ENCODE data around the gene DTX1. TPM values are rescaled to one million over a fixed set of nuclear protein-coding genes. Genes with fewer than 3 reads are reported as not detected.

DTX1 gene
- 69.9 TPM for total RNA-seq
- long read RNA-seq, partial matches to known transcripts: 25 of 29 reads
- long read RNA-seq, other reads (novel, unspliced or antisense): 4 of 29 reads

GRCh38 chr12:113056631-113057488 is at the start of gene DTX1:
Gene DTX1 (plus strand): TSS chr12:113056730. CDS start chr12:113058193, 1,463 bp downstream.
- DNase-seq (ENCODE audit: low spot score): peak; percentile 87

- DNase-seq (ENCODE audit: low spot score): no peak
Measured at GRCh38 chr12:113007166-113007565, 49.4 kb upstream of the DTX1 start.

GRCh38 chr12:113010701-113011100 is 45.8 kb upstream of the DTX1 start:
- no peak for DNase-seq (ENCODE audit: low spot score)

- no peak for DNase-seq (ENCODE audit: low spot score)
Measured at GRCh38 chr12:113014565-113014964, 42.0 kb upstream of the DTX1 start.

- DNase-seq (ENCODE audit: low spot score): no peak
Measured at GRCh38 chr12:113016796-113017195, 39.7 kb upstream of the DTX1 start.

GRCh38 chr12:113019025-113019424 is 37.5 kb upstream of the DTX1 start:
- DNase-seq (ENCODE audit: low spot score): no peak

GRCh38 chr12:113021500-113021899 is 35.0 kb upstream of the DTX1 start:
- DNase-seq (ENCODE audit: low spot score): no peak

- no peak for DNase-seq (ENCODE audit: low spot score)
Measured at GRCh38 chr12:113022563-113023297, 33.8 kb upstream of the DTX1 start.

GRCh38 chr12:113027726-113028125 is 28.8 kb upstream of the DTX1 start:
- DNase-seq (ENCODE audit: low spot score): no peak

GRCh38 chr12:113030875-113031525 is 25.5 kb upstream of the DTX1 start:
- DNase-seq (ENCODE audit: low spot score): no peak

GRCh38 chr12:113039911-113040445 is 16.6 kb upstream of the DTX1 start:
- DNase-seq (ENCODE audit: low spot score): no peak

GRCh38 chr12:113040722-113041171 is 15.8 kb upstream of the DTX1 start:
- DNase-seq (ENCODE audit: low spot score): no peak

- DNase-seq (ENCODE audit: low spot score): no peak
Measured at GRCh38 chr12:113041560-113041959, 15.0 kb upstream of the DTX1 start.

- no peak for DNase-seq (ENCODE audit: low spot score)
Measured at GRCh38 chr12:113043240-113043639, 13.3 kb upstream of the DTX1 start.

GRCh38 chr12:113044516-113044915 is 12.0 kb upstream of the DTX1 start:
- DNase-seq (ENCODE audit: low spot score): no peak

- DNase-seq (ENCODE audit: low spot score): no peak
Measured at GRCh38 chr12:113048716-113049127, 7.8 kb upstream of the DTX1 start.

- no peak for DNase-seq (ENCODE audit: low spot score)
Measured at GRCh38 chr12:113049976-113050742, 6.4 kb upstream of the DTX1 start.

GRCh38 chr12:113050795-113051194 is 5.7 kb upstream of the DTX1 start:
- no peak for DNase-seq (ENCODE audit: low spot score)

GRCh38 chr12:113051759-113052158 is 4.8 kb upstream of the DTX1 start:
- DNase-seq (ENCODE audit: low spot score): no peak

- no peak for DNase-seq (ENCODE audit: low spot score)
Measured at GRCh38 chr12:113052326-113052725, 4.2 kb upstream of the DTX1 start.
